ENCODE results near the gene USP38.
"Not testable (repeated sequence)": the region's sequence is repeated elsewhere in the genome, so short reads cannot be mapped to it uniquely, and the experiment has no call there.

Gene USP38

DNA sequence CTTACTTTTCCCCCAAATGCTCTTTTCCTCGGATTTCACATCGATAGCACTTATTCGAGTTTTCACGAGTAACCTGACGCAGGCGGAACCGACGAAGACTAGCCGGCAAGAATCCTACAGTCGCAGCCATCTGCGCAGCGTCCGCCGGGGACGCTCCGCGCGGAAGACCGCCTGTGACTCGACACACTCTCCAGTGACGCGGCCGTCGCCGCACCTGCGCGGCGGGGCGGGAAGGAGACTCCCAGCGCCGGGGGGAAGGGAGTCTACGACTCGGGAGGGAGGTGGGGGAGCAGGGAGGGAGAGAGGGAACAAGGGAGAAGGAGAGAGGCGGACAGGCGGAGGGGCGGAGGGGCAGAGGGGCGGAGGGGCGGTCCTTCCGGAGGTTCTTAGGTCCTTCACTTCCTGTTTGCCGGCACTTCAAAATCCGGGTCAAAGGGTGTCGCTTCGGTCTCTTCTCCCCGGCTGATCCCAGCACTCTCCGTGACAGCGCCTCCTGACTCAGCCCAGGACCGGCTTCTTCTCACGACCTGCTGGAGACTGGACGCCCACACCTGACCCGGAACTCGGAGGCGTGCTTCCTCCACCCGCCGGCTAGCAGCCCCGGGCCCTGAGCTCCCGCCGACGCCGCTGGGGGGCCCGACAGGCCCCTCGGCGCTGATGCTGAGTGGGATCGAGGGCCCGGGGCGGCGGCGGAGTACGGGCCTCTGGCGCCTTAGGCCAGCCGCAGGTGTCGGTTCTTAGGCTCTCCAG lies at the start of gene USP38:
Gene USP38, plus strand, starts transcription at position 415 of the 750 bp plus-strand sequence. CDS start 534 bp downstream, outside the sequence.
- DNase-seq (ENCODE audit: insufficient read length, low spot score) (peak; percentile 17), FAIRE-seq (no peak)
- TF ChIP-seq, protein P1, sequence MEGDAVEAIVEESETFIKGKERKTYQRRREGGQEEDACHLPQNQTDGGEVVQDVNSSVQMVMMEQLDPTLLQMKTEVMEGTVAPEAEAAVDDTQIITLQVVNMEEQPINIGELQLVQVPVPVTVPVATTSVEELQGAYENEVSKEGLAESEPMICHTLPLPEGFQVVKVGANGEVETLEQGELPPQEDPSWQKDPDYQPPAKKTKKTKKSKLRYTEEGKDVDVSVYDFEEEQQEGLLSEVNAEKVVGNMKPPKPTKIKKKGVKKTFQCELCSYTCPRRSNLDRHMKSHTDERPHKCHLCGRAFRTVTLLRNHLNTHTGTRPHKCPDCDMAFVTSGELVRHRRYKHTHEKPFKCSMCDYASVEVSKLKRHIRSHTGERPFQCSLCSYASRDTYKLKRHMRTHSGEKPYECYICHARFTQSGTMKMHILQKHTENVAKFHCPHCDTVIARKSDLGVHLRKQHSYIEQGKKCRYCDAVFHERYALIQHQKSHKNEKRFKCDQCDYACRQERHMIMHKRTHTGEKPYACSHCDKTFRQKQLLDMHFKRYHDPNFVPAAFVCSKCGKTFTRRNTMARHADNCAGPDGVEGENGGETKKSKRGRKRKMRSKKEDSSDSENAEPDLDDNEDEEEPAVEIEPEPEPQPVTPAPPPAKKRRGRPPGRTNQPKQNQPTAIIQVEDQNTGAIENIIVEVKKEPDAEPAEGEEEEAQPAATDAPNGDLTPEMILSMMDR (IDR thresholded peaks at IDR 0.05; ENCODE audit: insufficient read depth, missing control alignments): no peak

DNA sequence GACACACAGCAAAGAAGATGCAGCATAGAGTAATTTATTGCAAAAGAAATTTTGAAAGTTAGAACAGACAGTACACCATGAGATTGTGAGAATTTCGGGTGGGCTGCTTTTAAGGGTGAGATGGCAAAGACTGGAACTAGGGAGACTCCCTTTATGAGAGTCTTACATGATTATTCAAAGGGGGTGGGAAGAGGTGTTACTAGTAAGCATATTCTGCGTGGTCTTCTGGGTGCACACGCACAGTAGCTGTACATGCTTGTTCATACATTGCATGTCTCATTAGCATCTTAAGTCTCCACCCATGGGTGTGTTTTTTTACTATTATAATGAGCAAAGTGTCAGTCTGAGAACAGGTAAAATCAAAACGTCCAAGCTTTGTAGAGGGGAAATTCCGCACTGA lies 49.4 kb upstream of the USP38 start:
- FAIRE-seq (no peak), DNase-seq (ENCODE audit: insufficient read length, low spot score) (no peak)
- TF ChIP-seq, protein P1 (IDR thresholded peaks at IDR 0.05; ENCODE audit: insufficient read depth, missing control alignments): no peak

- no peak for FAIRE-seq
- TF ChIP-seq, protein P1 (IDR thresholded peaks at IDR 0.05; ENCODE audit: insufficient read depth, missing control alignments): no peak
- no peak for DNase-seq (ENCODE audit: insufficient read length, low spot score)
Measured at GRCh38 chr4:143140696-143141095, 44.0 kb upstream of the USP38 start.

DNA sequence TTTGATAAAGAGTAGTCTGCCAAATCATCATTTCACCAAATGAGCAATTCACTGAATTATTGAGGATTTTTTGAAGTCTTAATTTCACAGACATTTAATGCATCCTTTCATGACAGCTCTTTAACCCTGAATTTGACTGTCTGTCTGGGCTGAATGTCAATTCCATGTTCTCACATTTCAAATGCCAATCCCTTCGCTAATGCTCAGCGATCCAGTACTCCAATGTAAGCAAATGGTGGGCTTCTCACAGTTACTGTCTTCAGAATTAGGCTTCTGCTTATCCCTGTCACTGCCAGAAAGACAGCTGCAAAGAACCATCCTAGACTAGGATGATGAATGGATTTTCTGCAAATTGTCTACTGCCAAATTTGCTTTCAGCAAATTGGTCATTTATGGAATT lies 36.2 kb upstream of the USP38 start:
- TF ChIP-seq, protein P1 (IDR thresholded peaks at IDR 0.05; ENCODE audit: insufficient read depth, missing control alignments): no peak
- FAIRE-seq (no peak), DNase-seq (ENCODE audit: insufficient read length, low spot score) (no peak)

DNA sequence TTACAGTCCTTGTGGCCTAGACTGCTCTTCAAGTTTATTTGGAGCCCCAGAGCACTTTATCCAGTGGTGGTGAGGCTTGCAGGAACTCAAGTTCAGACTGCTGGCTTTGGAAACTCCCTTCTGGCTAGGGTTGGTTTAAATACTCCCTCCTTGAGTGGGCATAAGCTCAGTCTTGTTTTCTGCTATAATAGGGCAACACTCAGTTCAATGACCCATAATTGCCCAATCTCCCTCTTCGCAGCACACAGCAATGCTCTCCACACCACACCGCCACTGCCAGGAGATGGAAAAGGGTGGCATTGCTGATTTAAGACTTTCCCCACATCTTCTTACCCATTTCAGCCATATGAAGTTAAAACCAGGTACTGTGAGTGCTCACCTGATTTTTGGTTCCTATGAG lies 27.9 kb upstream of the USP38 start:
- FAIRE-seq (no peak), DNase-seq (ENCODE audit: insufficient read length, low spot score) (no peak)
- TF ChIP-seq, protein P1 (IDR thresholded peaks at IDR 0.05; ENCODE audit: insufficient read depth, missing control alignments): no peak

- FAIRE-seq (no peak), DNase-seq (ENCODE audit: insufficient read length, low spot score) (no peak)
- TF ChIP-seq, protein P1 (IDR thresholded peaks at IDR 0.05; ENCODE audit: insufficient read depth, missing control alignments): no peak
Measured at GRCh38 chr4:143163614-143164013, 21.1 kb upstream of the USP38 start.

- FAIRE-seq; DNase-seq (ENCODE audit: insufficient read length, low spot score): not testable (repeated sequence)
Measured at GRCh38 chr4:143166722-143167121, 18.0 kb upstream of the USP38 start.
